Prostate gland (tissue), 2 donors: Measurements from ENCODE around the gene GLIS1. TPM values are rescaled to one million over a fixed set of nuclear protein-coding genes. Genes with fewer than 3 reads are reported as not detected.

Experiments
- DNase-seq: peaks from one replicate; pipeline ENCODE4 v3.0.0-alpha.2; 2019; ENCODE audit warnings: low spot score
- H3K27ac ChIP-seq, 2 donors: fragments of 200-600 bp; sonication (generic); 2 replicates each; pipeline ENCODE4 v1.5.1; 2017 to 2019
- H3K27me3 ChIP-seq: fragments of 200-600 bp; sonication (generic); replicated peaks from 2 replicates; pipeline ENCODE4 v1.5.1; 2019; ENCODE audit not compliant: insufficient read depth
- H3K36me3 ChIP-seq, 2 donors: fragments of 200-600 bp; sonication (generic); 1 replicate in 1 of 2; 2 replicates in 1 of 2; pipeline versions ENCODE4 v1.5.1 to v1.8.1; 2017 to 2019
- H3K4me1 ChIP-seq: fragments of 200-600 bp; sonication (generic); replicated peaks from 2 replicates; pipeline ENCODE4 v1.5.1; 2019
- H3K4me3 ChIP-seq, 2 donors: fragments of 200-600 bp; sonication (generic); 2 replicates each; pipeline ENCODE4 v1.5.1; 2017 to 2019
- H3K9me3 ChIP-seq: fragments of 200-600 bp; sonication (generic); 2 replicates; pipeline ENCODE4 v1.5.1; 2017
- POLR2A ChIP-seq: fragments of 450-650 bp; IDR thresholded peaks from one replicate; pipeline ENCODE4 v1.6.1; 2016; ENCODE audit warnings: antibody characterized with exemption, mild to moderate bottlenecking
- POLR2AphosphoS5 ChIP-seq: sonication (generic); formaldehyde crosslinking; IDR thresholded peaks from one replicate; pipeline ENCODE4 v1.6.1; 2017; ENCODE audit warnings: antibody characterized with exemption
- WGBS: methylation state at CpG from one replicate; pipeline ENCODE4 v1.1.5; 2018; 5-methylcytosine and 5-hydroxymethylcytosine counted together
- intact Hi-C: fragments of 100-400 bp; cut with DNase I; formaldehyde crosslinking; loops from one replicate; pipeline ENCODE4 v1.14.2; 2022
- total RNA-seq, 2 donors: library from RNA; depleted of rRNA; stranded (reverse); fragments of >200 nt; gene quantifications; one replicate each; pipeline ENCODE4 v1.1.0, GENCODE V29; 2016
- TF ChIP-seq, protein P1 (sequence below), 4 experiments: fragments of 200-600 bp in 2 of 4; fragments of 450-650 bp in 2 of 4; sonication (generic) in 2 of 4; IDR thresholded peaks; 1 replicate in 3 of 4; 2 replicates in 1 of 4; pipeline ENCODE4 v1.5.1; 2016 to 2019; ENCODE audit warnings: antibody characterized with exemption in 4 of 4, mild to moderate bottlenecking in 2 of 4, moderate library complexity in 2 of 4

GLIS1 gene
- total RNA-seq, 2 donors from 2014 or later, result 1.1 to 8.1 TPM

DNA sequence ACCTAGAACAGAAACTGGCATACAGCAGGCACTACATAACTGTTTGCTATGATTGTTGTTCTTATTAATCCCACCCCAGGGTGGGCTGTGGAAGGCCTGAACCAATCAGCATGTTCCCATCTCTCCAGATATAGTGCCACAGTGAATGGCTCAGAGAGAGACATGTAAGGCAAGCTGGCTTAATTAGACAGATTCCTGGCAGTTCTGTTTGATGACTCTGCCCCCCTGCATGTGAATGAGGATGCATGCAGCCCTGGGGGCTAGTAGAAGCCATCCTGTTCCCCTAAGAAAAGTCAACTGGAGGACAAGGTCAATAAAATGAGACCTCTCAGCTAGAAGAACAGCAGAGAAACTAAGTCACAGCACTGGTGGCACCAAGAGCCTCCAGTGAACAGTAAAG lies 130.3 kb downstream of the GLIS1 start:
- Histone ChIP-seq H3K4me3 (no peak overlapping the region), H3K9me3 (no peaks in the 10 kb centered on the region), H3K4me1 (no peaks in the 10 kb centered on the region), H3K27me3 (no peaks in the 10 kb centered on the region), H3K27ac (no peak overlapping the region), H3K36me3 (no peaks in the 10 kb centered on the region)
- DNase-seq, result no peak
- intact Hi-C loops, result no loop called here
- TF ChIP-seq, protein P1, sequence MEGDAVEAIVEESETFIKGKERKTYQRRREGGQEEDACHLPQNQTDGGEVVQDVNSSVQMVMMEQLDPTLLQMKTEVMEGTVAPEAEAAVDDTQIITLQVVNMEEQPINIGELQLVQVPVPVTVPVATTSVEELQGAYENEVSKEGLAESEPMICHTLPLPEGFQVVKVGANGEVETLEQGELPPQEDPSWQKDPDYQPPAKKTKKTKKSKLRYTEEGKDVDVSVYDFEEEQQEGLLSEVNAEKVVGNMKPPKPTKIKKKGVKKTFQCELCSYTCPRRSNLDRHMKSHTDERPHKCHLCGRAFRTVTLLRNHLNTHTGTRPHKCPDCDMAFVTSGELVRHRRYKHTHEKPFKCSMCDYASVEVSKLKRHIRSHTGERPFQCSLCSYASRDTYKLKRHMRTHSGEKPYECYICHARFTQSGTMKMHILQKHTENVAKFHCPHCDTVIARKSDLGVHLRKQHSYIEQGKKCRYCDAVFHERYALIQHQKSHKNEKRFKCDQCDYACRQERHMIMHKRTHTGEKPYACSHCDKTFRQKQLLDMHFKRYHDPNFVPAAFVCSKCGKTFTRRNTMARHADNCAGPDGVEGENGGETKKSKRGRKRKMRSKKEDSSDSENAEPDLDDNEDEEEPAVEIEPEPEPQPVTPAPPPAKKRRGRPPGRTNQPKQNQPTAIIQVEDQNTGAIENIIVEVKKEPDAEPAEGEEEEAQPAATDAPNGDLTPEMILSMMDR (IDR thresholded peaks at IDR 0.05), result no peak
- TF ChIP-seq POLR2A (no peak), POLR2AphosphoS5 (no peak)

DNA sequence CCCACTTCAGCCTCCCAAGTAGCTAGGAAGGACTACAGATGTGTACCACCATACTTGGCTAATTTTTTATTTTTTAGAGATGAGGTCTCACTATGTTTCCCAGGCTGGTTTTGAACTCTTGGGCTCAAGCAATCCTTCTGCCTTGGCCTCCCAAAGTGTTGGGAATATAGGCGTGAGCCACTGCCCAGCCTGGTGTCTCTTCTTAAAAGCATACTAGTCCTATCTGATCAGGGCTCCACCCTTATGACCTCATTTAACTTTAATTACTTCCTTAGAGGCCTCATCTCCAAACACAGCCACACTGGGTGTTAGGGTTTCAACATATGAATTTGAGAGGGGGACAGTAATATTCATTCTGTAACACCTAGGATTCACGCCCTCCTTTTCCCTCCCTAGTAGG lies 130.9 kb downstream of the GLIS1 start:
- H3K4me3 ChIP-seq, result no peak overlapping the region
- H3K27me3 ChIP-seq, result no peaks in the 10 kb centered on the region
- WGBS, result 100% methylated on average over 2 of the region's 2 CpGs
- H3K27ac ChIP-seq, result no peak overlapping the region
- no peaks in the 10 kb centered on the region for H3K36me3 ChIP-seq
- TF ChIP-seq POLR2AphosphoS5 (no peak), POLR2A (no peak)
- TF ChIP-seq, protein P1 (IDR thresholded peaks at IDR 0.05), result no peak
- DNase-seq, result no peak
- no peaks in the 10 kb centered on the region for H3K9me3 ChIP-seq
- no peaks in the 10 kb centered on the region for H3K4me1 ChIP-seq
- intact Hi-C loops, result no loop called here

DNA sequence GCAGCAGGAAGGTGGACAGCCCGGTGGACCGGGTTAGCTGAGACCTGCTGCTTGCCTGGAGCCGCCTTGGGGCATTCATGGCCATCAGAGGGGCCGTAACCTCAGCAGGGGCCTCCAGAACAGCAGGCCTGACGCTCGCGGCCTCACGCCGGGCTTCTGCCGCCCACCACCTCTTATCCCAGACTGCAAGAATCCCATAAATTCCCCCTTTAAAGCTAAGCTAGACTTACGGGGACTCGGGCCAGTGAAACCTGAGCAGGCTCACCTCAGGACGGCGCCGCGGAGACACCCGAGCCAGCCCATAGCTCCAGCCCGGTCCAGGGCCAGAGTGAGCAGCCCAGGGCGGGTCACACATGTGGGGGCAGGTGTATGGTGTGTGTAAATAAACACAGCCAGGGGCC lies 132.3 kb downstream of the GLIS1 start:
- 54% methylated on average over 19 of the region's 19 CpGs for WGBS
- no peaks in the 10 kb centered on the region for H3K36me3 ChIP-seq
- no peak overlapping the region for H3K27ac ChIP-seq
- TF ChIP-seq POLR2AphosphoS5 (no peak), POLR2A (no peak)
- intact Hi-C loops, result no loop called here
- H3K27me3 ChIP-seq, result no peaks in the 10 kb centered on the region
- no peaks in the 10 kb centered on the region for H3K4me1 ChIP-seq
- H3K9me3 ChIP-seq, result no peaks in the 10 kb centered on the region
- no peak for DNase-seq
- H3K4me3 ChIP-seq, result no peak overlapping the region

DNA sequence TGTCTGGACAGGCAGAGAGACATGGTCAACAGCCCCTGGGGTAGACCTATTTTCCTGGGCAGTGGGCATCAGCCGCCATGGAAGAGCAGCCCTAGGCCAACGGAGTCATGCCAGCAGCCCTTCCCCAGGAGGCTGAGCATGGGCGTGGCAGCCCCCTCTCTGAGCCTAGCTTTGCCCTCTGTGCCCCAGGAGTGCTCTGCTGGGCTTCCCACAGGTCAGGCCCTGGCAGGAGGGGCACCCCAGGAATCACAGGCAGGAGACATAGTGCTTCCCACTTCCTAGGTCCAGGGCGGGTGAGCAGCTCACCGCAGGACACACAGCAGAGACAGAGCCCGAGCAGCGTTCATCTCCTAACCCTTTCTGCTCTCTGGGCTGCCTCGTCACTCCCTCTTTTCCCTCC lies 132.8 kb downstream of the GLIS1 start:
- no peaks in the 10 kb centered on the region for H3K9me3 ChIP-seq
- 80% methylated on average over 7 of the region's 8 CpGs for WGBS
- intact Hi-C loops, result no loop called here
- H3K4me3 ChIP-seq, result no peak overlapping the region
- TF ChIP-seq POLR2A, result no peak
- TF ChIP-seq POLR2AphosphoS5, result no peak
- TF ChIP-seq, protein P1 (IDR thresholded peaks at IDR 0.05), result no peak
- H3K4me1 ChIP-seq, result no peaks in the 10 kb centered on the region
- no peak for DNase-seq
- no peak overlapping the region for H3K27ac ChIP-seq
- H3K36me3 ChIP-seq, result no peaks in the 10 kb centered on the region
- no peaks in the 10 kb centered on the region for H3K27me3 ChIP-seq

DNA sequence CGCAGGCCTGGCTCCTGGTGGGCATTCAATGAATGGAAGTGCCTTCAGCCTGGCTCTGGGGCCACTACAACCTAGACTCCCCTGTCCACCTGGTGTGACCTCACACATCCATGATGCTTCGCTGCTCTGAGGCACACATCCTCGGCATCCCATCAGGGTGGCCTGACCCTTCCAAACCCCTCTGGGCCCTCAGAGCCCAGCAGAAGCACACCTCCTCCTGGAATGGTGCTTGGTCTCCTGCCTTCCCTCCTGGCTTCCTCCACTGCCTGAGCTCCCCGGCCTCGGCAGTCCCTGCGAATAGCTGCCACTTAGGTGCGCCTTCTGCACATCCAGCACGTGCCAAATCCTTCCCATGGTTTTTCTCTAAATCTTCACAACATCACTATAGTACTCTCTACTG lies 133.8 kb downstream of the GLIS1 start:
- no peak for TF ChIP-seq POLR2A
- Histone ChIP-seq H3K27ac (no peak overlapping the region), H3K9me3 (no peaks in the 10 kb centered on the region), H3K4me1 (no peaks in the 10 kb centered on the region), H3K36me3 (no peaks in the 10 kb centered on the region), H3K27me3 (no peaks in the 10 kb centered on the region), H3K4me3 (no peak overlapping the region)
- DNase-seq, result no peak
- WGBS, result 93% methylated on average over 8 of the region's 8 CpGs
- intact Hi-C loops, result no loop called here

DNA sequence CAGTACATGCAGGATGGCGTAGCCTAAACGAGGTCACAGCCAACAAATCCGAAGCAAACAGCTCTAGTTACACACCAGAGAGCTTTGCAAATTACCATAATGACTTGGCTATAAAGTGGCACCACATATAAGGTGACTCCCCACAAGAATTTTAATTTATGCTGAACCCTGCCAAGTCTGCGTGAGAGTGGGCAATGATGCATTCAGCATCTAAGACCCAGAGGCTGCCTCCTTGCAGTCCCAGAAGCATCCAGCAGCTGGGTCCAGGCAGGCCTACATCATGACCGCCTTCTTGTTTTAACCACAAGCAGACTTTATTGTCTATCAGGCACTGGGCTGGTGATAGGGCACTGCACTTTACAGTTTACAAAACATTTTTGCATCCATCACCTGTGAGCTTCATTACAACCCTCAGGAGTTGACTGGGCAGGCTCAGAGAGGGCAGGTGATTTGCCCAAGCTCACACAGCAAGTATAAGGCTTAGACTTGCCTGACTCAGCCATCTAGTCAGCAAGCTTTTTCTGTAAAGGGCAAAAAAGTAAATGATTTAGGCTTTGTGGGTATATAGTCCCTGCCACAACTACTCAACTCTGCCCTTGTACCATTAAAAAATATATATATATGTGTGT lies 134.6 kb downstream of the GLIS1 start:
- intact Hi-C loops, result no loop called here
- Histone ChIP-seq H3K36me3 (no peaks in the 10 kb centered on the region), H3K9me3 (no peaks in the 10 kb centered on the region), H3K27me3 (no peaks in the 10 kb centered on the region), H3K4me1 (no peaks in the 10 kb centered on the region), H3K4me3 (no peak overlapping the region), H3K27ac (no peak overlapping the region)
- DNase-seq, result no peak
- TF ChIP-seq POLR2AphosphoS5 (no peak), POLR2A (no peak)
- TF ChIP-seq, protein P1 (IDR thresholded peaks at IDR 0.05), result no peak
- WGBS, result 69% methylated on average over 5 of the region's 5 CpGs
